GM10847 (cell line): ENCODE data around the gene RPRD1B.

Experiments
- POLR2A ChIP-seq: IDR thresholded peaks from 2 replicates; pipeline ENCODE4 v1.6.1; 2011; ENCODE audit not compliant: insufficient read length; ENCODE audit errors: extremely low read depth

RPRD1B gene

DNA sequence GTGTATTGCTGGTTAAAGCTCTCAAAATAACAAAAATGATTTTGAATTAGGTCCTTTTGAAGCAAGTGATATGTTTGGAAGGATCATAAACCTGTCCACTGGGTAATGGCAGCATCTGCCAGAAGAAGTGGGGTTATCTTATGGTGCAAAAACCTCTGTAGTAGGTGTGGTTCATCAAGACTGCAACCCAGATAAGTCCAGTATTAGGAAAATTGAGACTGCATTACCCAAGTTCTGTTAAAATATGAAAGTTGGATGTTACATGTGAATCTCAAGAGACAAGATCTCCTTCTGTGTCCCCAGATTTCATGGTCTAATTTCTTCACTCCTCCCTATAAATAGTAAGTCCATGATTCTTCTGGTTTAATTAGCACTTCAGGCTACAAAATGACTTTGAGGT lies 59.4 kb downstream of the RPRD1B start:
- TF ChIP-seq POLR2A, result no peak

DNA sequence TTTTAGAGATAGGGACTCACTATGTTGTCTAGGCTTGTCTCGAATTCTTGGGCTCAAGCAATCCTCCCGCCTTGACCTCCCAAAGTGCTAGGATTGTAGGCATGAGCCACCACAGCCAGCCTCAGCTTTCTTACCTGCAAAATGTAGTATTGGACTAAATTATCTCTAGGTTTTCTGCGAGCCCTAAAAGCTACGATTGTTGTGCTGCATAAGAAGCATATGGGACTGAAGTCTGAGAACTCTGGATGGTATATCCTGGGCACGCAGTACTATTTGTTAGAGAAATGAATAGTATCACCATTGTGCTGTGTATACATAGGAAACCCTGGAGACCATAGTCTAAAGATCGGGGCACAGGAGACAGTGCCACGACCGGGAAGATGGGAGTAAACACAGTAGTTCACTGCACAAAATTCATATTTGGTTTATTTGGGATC lies 60.1 kb downstream of the RPRD1B start:
- no peak for TF ChIP-seq POLR2A

DNA sequence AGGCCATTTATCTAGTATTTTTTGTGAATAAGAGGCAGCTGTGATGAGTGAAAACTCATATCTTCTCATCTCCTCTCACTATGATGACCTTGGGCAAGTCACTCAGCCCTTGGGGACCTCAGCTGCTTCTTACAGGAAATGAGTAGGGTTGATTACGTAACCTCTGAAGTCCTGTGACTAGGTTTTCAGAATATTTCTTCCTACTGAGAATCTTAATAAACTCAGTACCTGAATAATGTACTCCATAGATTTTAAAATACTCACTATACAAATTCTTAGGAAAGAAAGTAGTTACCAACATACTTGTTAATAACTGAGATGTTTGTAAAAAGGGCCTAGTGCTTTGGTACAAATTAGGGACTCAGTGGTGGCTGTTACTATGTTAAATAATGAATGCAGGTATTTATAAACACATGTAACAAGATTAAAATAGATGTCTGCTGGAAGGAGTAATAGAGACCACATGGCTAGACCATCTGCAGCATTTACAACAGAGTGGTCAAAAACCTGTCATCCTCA lies 60.9 kb downstream of the RPRD1B start:
- no peak for TF ChIP-seq POLR2A

DNA sequence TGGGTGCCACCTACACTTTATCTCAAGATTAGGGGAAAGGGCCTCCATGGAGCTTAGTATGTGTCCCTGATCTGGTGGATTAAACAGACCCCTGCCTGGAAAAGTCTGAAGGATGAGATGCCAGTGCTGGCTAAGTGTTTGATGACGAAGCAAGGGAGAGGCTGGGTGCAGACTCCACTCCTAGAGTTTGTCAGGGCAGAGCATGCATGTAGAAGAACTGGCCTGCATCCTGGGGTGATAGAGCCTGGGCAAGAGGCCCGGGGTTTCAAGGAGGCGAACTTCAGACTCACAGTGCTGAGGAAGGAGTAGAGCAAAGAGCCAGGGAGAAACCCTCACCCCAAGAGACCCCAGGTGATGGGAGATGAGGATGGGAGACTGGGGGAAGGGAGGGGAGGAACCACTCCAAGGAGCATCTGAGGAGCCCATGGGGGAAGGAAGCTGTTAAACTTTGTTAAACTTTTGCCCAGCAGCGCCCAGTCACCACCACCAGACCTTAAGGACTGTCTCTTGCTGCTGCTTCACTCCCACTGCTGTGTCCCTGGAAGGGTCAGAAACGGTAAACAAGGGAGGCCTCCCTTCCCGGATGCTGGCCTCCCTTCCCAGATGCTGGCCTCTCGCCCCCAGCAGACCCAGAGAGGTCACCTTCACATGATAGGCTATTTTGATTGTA lies 61.6 kb downstream of the RPRD1B start:
- no peak for TF ChIP-seq POLR2A

DNA sequence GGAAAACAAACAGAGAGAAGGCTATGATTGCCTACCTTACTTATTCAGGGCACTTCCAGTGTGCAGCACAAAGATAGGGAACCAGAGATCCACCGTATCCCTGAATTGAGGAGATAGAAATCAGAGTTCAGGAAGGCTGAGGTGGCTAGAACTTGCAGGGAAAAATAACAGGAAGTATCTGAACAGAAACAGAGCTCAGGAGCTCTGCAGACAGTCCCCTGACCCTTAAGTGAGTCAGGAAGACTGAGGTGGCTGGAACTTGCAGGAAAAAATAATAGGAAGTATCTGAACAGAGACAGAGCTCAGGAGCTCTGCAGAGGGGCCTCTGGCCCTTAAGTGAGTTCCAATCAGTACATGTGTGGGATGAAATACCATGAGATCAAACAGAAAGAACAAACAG lies 65.4 kb downstream of the RPRD1B start:
- TF ChIP-seq POLR2A, result no peak

DNA sequence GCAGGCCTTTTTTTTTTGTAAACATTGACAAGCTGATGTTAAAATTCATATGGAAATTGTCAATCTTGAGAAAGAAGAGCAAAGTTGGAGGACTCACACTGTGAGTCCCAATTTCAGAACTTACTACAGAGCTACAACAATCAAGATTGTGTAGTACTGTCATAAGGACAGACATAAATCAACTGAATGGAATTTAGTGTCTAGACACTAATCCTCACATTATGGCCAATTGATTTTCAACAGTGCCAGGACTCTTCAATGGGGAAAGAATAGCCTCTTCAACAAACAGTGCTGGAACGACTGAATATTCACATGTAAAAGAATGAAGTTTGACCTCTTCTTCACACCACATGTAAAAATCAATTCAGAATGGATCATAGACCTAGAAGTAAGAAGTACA lies 70.7 kb downstream of the RPRD1B start:
- no peak for TF ChIP-seq POLR2A

DNA sequence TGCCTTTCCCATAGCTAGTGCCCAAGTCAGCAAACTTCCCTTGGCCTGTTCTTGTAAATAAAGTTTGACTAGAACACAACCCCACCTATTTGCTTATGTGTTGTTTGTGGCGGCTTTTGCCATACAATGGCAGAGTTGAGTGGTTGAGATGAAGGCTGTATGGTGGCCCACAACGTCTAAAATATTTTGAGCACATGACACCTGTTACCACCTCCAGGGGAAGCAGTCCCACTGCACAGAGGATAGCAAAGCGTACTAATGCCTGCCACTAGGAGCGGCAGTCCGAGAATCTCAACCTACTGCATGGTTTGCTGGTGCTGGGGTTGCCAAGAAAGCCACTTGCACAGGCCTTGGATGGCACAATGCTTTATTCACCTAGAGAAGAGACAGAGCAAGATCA lies 72.9 kb downstream of the RPRD1B start:
- no peak for TF ChIP-seq POLR2A

DNA sequence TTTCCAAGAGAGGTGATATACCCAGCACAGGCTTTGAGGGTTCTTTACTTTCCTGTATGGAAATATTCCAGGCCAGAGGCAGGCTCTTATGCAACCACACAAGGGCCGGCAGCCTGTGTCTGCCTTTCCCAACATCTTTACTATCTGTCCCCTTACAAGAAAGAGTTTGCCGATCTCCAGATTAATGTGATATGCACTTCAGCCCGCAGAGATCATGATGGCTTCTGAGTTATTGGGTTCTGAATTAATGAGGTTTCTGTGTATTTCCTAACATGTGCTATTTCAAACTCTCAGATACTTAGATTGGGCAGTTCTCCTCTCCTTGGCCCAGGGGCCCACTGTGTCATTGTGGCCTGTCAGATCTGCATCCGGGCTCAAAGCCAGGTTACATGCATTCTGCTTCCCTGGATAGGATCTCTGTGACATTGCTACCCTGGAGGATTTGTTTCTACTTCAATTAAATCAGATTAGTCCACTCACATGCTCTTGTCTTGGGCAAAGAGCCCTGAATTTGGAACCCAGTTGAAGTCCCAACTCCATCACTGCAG lies 75.0 kb downstream of the RPRD1B start:
- TF ChIP-seq POLR2A, result no peak

DNA sequence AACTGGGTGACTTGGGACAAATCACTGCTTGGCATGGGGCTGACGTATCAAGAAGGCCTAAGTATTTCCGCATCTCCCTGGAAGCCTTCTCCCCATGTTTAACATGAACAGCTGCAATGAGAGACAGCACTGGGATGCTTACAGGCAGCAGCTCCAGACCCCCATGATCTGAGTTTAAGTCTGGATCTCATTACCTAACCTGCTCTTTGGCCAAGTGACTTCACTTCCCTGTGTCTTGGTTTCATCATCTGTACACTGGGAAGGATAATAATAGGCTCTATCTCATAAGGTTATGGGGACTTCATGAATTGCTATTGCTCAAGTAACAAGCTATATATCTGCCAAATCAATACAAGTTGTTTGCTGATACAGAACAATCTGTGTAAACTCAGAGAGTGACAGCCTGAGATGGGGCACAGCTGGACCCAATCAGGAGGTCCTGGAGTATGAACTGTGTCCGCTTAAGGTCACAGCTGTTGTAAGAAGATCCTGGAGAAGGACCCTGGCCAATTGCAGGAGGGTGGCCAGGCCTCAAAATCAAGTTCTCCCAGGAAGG lies 75.5 kb downstream of the RPRD1B start:
- no peak for TF ChIP-seq POLR2A

DNA sequence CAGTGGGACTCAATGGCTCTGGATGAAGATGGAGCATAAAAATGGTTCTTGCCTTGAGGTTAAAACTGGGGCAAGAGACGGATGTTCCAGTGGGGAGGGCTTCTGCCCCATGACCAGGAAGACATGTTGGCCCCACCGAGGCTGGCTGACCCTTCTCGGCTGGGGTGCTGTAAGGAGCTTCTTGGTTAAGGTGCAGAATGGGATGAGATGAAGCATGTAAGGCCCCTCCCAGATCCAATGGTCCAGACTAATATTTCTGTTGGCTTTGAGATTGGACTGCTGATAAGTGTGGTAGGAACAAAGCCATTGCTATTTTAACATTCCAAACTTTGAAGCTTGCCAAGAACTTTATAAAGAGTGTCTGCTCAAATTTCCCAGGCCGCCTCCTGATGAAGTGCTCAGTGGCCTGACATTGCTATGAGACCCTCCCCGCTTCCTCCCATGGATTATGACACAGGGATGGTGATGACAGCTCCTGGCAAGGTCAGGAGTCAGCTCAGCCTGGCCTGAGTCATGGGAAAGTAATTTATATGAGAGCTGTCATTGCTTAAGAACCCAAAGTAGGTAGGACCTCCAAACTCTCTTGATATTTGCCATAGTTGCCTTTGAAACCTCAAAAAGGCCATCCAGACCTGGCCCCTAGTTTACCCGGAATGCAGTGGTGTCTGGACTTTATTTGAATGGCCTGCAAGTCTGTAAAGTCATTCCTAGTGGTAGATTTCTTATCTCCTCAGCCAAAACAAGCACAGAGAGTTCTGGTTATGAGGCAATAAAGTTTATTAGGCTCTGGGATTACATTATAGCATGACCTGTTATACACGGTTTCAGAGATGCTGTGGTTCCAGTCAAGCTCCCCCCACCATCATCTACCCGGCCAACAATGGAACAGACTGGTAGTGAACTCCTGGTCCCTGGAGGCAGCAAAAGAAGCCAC lies 76.3 kb downstream of the RPRD1B start:
- TF ChIP-seq POLR2A, result no peak

DNA sequence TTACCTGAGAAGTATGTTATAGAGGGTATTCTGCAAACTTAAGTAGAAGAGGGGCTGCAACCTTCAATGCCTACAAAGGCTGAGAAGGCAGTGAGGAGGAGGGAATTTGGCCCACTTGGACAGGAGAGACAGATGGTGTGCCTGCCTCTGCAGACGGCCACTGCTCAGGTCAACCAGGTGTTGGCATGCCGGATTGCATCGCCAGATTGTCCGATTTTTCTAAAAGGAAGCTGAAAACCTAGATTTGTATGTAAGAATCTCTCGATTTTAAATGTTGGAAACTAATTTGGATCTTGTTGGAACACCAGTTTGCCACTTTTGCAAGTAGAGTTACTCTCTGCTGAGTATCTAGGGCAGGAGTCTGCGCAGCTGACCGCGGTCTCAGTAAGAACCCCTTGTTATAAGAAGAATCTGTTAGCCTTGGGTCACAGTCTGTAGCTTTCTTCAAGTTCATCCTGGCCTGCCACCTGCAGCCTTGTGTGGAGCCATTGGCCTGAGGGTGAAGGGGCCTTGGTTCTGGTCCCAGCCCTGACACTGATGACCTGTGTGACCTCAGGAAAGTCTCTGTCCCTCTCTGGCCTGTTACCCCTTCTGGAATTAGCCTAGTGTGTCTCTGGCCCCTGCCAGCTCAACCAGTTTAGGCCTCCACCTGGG lies 77.1 kb downstream of the RPRD1B start:
- TF ChIP-seq POLR2A, result no peak

DNA sequence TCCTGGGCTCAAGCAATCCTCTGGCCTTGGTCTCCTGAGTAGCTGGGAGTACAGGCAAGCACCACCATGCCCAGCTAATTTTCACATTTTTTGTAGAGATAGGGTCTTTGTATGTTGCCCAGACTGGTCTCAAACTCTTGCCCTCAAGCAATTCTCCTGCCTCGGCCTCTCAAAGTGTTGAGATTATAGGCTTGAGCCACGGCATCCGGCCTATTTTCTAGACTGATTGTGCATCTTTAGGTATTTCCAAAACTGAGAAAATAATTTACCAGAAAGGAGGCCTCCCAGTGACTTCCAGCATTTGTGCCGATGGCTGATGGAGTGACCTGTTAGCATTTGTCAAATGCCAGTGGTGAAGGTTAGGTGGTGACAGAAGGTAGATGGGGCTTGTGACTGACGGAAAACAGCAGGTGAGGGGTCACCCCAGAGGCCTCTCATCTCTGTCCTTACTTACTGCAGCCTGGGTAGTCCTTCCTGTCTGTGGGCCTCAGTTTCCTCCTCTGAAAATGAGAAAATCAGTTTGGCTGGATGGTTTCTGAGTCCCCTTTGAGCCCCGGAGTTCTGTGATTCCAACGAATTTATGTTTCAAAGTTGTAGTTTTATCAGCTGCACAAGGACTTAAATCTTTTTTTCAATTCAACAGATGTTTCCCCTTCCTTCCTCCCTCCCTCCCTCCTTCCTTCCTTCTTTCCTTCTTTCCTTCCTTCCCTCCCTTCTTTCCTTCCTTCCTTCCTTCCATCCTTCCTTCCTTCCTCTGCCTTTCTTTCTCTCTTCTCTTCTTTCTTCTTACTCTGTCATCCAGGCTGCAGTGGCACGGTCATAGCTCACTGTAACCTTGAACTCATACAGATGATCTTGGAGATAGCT lies 78.1 kb downstream of the RPRD1B start:
- no peak for TF ChIP-seq POLR2A

DNA sequence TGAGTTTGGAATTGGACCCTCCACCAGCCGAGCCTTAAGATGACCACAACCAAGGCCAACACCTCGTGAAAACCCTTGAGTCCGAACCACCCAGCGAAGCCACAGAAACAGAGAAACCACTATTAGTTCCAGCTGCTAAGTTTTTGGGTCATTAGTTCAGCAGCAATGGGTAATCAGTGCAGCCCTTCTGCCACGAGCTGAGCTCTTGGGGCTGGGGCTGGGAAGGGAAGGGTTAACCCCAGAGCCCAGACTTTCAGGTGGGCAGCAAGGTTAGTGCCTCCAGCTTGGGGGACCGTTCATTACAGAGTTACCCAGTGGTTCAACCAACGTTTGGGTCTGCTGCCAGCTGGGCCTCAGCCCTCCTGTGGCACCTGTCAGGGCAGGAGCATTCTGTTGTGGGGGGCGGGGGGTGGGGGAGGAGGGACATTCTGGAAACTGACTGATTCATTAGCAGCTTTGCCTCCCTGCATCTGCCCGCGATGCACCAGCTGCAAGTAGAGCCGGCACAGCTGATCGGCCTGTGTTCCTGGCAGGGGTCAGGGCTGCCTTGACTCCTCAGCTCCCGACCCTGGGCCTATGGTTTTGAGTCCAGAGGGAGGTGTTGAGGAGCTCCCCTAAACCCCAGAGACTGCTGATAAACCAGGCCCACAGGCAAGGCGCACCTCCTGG lies 78.8 kb downstream of the RPRD1B start:
- TF ChIP-seq POLR2A, result no peak

DNA sequence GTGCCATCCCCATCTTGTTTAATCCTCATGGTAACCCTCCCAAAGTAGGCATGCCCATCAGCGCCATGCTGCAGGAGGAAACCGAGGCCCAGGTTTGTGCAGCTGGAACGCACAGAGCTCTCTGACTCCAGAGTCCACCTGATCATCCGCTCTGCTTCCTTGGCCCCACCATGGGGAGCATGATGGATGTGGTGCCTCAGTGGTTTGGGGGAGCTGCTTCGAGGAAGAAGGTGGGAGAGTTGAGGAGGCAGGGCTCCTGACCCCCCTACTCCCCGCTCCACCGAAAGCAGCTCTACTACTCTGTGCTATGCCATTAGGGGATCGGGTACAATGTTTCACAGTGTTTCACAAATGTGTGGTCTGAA lies 79.4 kb downstream of the RPRD1B start:
- TF ChIP-seq POLR2A, result no peak
